ENCODE measurements around the gene ZBED5. TPM values are rescaled to one million over a fixed set of nuclear protein-coding genes. Genes with fewer than 3 reads are reported as not detected.

Gene ZBED5
- polyA plus RNA-seq, 4 donors: 11.9 to 54.2 (median 17.1) TPM

DNA sequence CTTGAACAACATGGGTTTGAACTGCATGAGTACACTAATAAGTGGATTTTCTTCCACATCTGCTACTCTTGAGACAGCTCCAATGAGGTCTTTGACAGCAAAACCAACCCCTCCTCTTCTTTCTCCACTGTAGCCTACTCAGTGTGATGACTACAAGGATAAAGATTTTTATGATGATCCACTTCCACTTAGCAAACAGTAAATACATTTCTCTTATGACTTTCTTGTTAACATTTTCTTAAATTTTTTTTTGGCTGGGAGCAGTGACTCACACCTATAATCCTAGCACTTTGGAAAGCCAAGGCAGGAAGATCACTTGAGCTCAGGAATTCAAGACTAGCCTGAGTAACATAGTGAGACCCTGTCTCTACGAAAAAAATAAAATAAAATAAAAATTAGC lies 39.3 kb downstream of the ZBED5 start:
- DNase-seq: no peak
- Histone ChIP-seq H3K9me3 (ENCODE audit: control insufficient read depth in 2 of 2, insufficient read depth in 1 of 2, low read depth in 1 of 2, low read length in 1 of 2) (no peaks in the 10 kb centered on the region), H3K27ac (ENCODE audit: low read depth in 1 of 3, low read length in 2 of 3) (no peak overlapping the region), H3K36me3 (ENCODE audit: control insufficient read depth in 3 of 3, insufficient read depth in 2 of 3, low read depth in 1 of 3, low read length in 3 of 3) (no peaks in the 10 kb centered on the region), H3K4me3 (ENCODE audit: low read depth in 1 of 3, low read length in 3 of 3) (no peak overlapping the region), H3K4me1 (ENCODE audit: control insufficient read depth in 3 of 3, insufficient read depth in 2 of 3, low read depth in 1 of 3, low read length in 2 of 3) (peaks cover 0 to 3% (median 0%) of the 10 kb centered on the region in 3 donors), H3K27me3 (ENCODE audit: control insufficient read depth in 3 of 3, insufficient read depth in 3 of 3, low read length in 3 of 3) (no peaks in the 10 kb centered on the region)
- 76 to 94% (median 86%) methylated on average over 1 of the region's 1 CpG for WGBS, 3 donors
- FAIRE-seq: no peak

DNA sequence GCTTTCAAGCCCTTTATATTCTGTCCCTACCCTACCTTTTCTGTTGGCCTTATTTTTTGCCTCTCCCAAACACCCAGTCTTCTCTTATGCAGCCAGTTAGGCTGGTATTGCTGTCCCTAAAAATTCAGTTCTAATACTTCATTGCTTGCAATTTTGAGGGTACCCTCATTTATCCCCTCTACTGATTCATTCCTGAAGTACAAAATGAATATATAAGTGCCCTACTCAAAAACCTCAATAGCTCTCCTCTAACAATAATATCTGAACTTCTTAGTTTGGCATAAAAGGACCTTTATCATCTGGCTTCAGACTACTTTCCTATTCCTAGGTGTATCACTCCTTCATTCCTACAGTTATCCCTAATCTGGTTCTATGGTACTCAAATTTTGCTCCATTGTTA lies 43.9 kb downstream of the ZBED5 start:
- H3K4me1 ChIP-seq (ENCODE audit: control insufficient read depth in 3 of 3, insufficient read depth in 2 of 3, low read depth in 1 of 3, low read length in 2 of 3): no peaks in the 10 kb centered on the region
- H3K27ac ChIP-seq (ENCODE audit: low read depth in 1 of 3, low read length in 2 of 3): no peak overlapping the region
- no peak overlapping the region for H3K4me3 ChIP-seq (ENCODE audit: low read depth in 1 of 3, low read length in 3 of 3)
- H3K9me3 ChIP-seq (ENCODE audit: control insufficient read depth in 2 of 2, insufficient read depth in 1 of 2, low read depth in 1 of 2, low read length in 1 of 2): no peaks in the 10 kb centered on the region
- no peak for DNase-seq
- no peaks in the 10 kb centered on the region for H3K36me3 ChIP-seq (ENCODE audit: control insufficient read depth in 3 of 3, insufficient read depth in 2 of 3, low read depth in 1 of 3, low read length in 3 of 3)
- no peaks in the 10 kb centered on the region for H3K27me3 ChIP-seq (ENCODE audit: control insufficient read depth in 3 of 3, insufficient read depth in 3 of 3, low read length in 3 of 3)
- no peak for FAIRE-seq

GRCh38 chr11:10809373-10810160 lies 48.3 kb downstream of the ZBED5 start:
- no peak for FAIRE-seq

GRCh38 chr11:10808553-10809372 lies 49.1 kb downstream of the ZBED5 start, which contains the start of gene EIF4G2:
Gene EIF4G2 (minus strand): TSS chr11:10808926.
- Histone ChIP-seq H3K27ac (ENCODE audit: low read depth in 1 of 3, low read length in 2 of 3) (peak within 1 kb of the TSS; percentile 96 to 99 (median 96)), H3K27me3 (ENCODE audit: control insufficient read depth in 3 of 3, insufficient read depth in 3 of 3, low read length in 3 of 3) (no peaks in the 10 kb centered on the region), H3K9me3 (ENCODE audit: control insufficient read depth in 2 of 2, insufficient read depth in 1 of 2, low read depth in 1 of 2, low read length in 1 of 2) (no peaks in the 10 kb centered on the region), H3K36me3 (ENCODE audit: control insufficient read depth in 3 of 3, insufficient read depth in 2 of 3, low read depth in 1 of 3, low read length in 3 of 3) (peaks cover 3 to 25% (median 18%) of the 10 kb centered on the region in 3 donors), H3K4me1 (ENCODE audit: control insufficient read depth in 3 of 3, insufficient read depth in 2 of 3, low read depth in 1 of 3, low read length in 2 of 3) (peaks cover 2 to 7% (median 3%) of the 10 kb centered on the region in 3 donors), H3K4me3 (ENCODE audit: low read depth in 1 of 3, low read length in 3 of 3) (peak within 1 kb of the TSS; percentile 85 to 94 (median 86))
- DNase-seq (peak; percentile 99 to 100), FAIRE-seq (no peak)
- WGBS, 3 donors: 0% methylated on average over 55 to 65 of the region's 65 CpGs

More at GRCh38 chr11:10809373-10810160, 48.3 kb downstream of the ZBED5 start:
- H3K4me3 ChIP-seq (ENCODE audit: low read depth in 1 of 3, low read length in 3 of 3): peak overlapping the region; percentile 59 to 86 (median 65)
- no peaks in the 10 kb centered on the region for H3K27me3 ChIP-seq (ENCODE audit: control insufficient read depth in 3 of 3, insufficient read depth in 3 of 3, low read length in 3 of 3)
- DNase-seq: no peak
- peaks cover 2 to 7% (median 3%) of the 10 kb centered on the region in 3 donors for H3K4me1 ChIP-seq (ENCODE audit: control insufficient read depth in 3 of 3, insufficient read depth in 2 of 3, low read depth in 1 of 3, low read length in 2 of 3)
- H3K36me3 ChIP-seq (ENCODE audit: control insufficient read depth in 3 of 3, insufficient read depth in 2 of 3, low read depth in 1 of 3, low read length in 3 of 3): peaks cover 0 to 22% (median 13%) of the 10 kb centered on the region in 3 donors
- WGBS, 3 donors: 1 to 2% (median 2%) methylated on average over 29 of the region's 29 CpGs
- peak overlapping the region; percentile 92 to 99 (median 94) for H3K27ac ChIP-seq (ENCODE audit: low read depth in 1 of 3, low read length in 2 of 3)
- no peaks in the 10 kb centered on the region for H3K9me3 ChIP-seq (ENCODE audit: control insufficient read depth in 2 of 2, insufficient read depth in 1 of 2, low read depth in 1 of 2, low read length in 1 of 2)

GRCh38 chr11:10808235-10808552 lies 49.7 kb downstream of the ZBED5 start:
- H3K27me3 ChIP-seq (ENCODE audit: control insufficient read depth in 3 of 3, insufficient read depth in 3 of 3, low read length in 3 of 3): no peaks in the 10 kb centered on the region
- peak overlapping the region; percentile 96 to 99 (median 96) for H3K27ac ChIP-seq (ENCODE audit: low read depth in 1 of 3, low read length in 2 of 3)
- 0 to 1% (median 0%) methylated on average over 35 to 36 of the region's 36 CpGs for WGBS, 3 donors
- no peaks in the 10 kb centered on the region for H3K9me3 ChIP-seq (ENCODE audit: control insufficient read depth in 2 of 2, insufficient read depth in 1 of 2, low read depth in 1 of 2, low read length in 1 of 2)
- H3K4me1 ChIP-seq (ENCODE audit: control insufficient read depth in 3 of 3, insufficient read depth in 2 of 3, low read depth in 1 of 3, low read length in 2 of 3): peaks cover 2 to 7% (median 3%) of the 10 kb centered on the region in 3 donors
- FAIRE-seq (no peak), DNase-seq (no peak)
- H3K36me3 ChIP-seq (ENCODE audit: control insufficient read depth in 3 of 3, insufficient read depth in 2 of 3, low read depth in 1 of 3, low read length in 3 of 3): peaks cover 3 to 25% (median 20%) of the 10 kb centered on the region in 3 donors
- peak overlapping the region; percentile 85 to 94 (median 86) for H3K4me3 ChIP-seq (ENCODE audit: low read depth in 1 of 3, low read length in 3 of 3)

DNA sequence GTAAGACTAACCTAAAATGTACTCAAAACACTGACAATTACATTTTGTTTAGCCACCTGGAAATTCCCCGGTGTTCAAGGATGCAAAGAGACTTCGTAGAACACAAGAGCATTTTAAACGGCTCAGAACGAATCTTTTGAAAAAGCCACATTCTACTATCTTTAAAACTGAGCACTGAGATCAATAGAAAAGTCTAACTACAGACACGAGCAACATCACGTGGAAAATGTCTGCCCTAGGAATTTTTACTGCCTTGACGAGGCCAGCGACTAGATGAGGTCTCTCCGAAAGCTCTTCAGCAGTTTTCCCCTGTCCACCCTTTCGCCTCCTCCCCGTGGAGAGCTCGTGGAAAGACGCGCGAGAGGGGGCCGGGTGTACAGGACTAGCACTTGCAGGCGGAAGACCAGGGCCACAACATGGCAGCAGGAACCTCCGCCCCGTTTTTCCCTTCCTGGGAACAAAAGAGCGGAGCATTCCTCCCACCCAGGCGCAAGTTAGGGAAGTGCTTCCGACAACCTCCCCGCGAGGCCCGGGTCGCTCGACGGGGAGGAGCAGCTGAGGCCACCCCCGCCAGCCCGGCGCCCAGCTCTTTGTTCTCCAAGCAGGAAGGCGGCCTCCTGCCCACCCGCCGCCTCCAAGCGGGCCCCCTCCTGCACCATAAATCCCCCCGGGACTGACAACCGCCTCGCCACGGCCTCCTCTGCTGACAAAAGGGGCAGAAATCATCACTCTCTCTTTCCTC lies 50.2 kb downstream of the ZBED5 start:
- H3K9me3 ChIP-seq (ENCODE audit: control insufficient read depth in 2 of 2, insufficient read depth in 1 of 2, low read depth in 1 of 2, low read length in 1 of 2): no peaks in the 10 kb centered on the region
- no peaks in the 10 kb centered on the region for H3K27me3 ChIP-seq (ENCODE audit: control insufficient read depth in 3 of 3, insufficient read depth in 3 of 3, low read length in 3 of 3)
- peak overlapping the region; percentile 85 to 94 (median 86) for H3K4me3 ChIP-seq (ENCODE audit: low read depth in 1 of 3, low read length in 3 of 3)
- WGBS, 3 donors: 1% methylated on average over 33 to 39 of the region's 39 CpGs
- DNase-seq (peak; percentile 54 to 81), FAIRE-seq (no peak)
- H3K4me1 ChIP-seq (ENCODE audit: control insufficient read depth in 3 of 3, insufficient read depth in 2 of 3, low read depth in 1 of 3, low read length in 2 of 3): peaks cover 2 to 7% (median 3%) of the 10 kb centered on the region in 3 donors
- H3K27ac ChIP-seq (ENCODE audit: low read depth in 1 of 3, low read length in 2 of 3): peak overlapping the region; percentile 96 to 99 (median 96)
- H3K36me3 ChIP-seq (ENCODE audit: control insufficient read depth in 3 of 3, insufficient read depth in 2 of 3, low read depth in 1 of 3, low read length in 3 of 3): peaks cover 8 to 28% (median 23%) of the 10 kb centered on the region in 3 donors

DNA sequence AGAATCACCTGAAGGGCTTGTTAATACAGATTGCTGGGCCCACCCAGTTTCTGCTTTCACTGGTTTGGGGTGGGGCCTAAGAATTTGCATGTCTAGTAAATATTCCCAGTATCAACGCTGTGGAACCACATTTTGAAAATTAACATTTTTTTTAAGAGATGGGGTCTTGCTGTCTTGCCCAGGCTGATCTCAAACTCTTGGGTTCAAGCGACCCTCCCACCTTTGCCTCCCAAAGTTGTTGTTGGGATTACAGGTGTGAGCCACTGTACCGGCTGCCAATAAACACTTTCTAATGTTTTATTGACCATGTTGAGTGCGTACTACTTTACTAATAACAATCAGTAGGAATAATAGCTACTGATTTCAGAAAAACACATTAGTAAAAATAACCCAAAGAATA lies 51.6 kb downstream of the ZBED5 start:
- H3K27ac ChIP-seq (ENCODE audit: low read depth in 1 of 3, low read length in 2 of 3): no peak overlapping the region
- H3K27me3 ChIP-seq (ENCODE audit: control insufficient read depth in 3 of 3, insufficient read depth in 3 of 3, low read length in 3 of 3): no peaks in the 10 kb centered on the region
- no peak for FAIRE-seq
- H3K9me3 ChIP-seq (ENCODE audit: control insufficient read depth in 2 of 2, insufficient read depth in 1 of 2, low read depth in 1 of 2, low read length in 1 of 2): no peaks in the 10 kb centered on the region
- DNase-seq: no peak
- WGBS, 3 donors: 31 to 60% (median 44%) methylated on average over 4 of the region's 4 CpGs
- no peak overlapping the region for H3K4me3 ChIP-seq (ENCODE audit: low read depth in 1 of 3, low read length in 3 of 3)
- H3K36me3 ChIP-seq (ENCODE audit: control insufficient read depth in 3 of 3, insufficient read depth in 2 of 3, low read depth in 1 of 3, low read length in 3 of 3): peaks cover 13 to 36% (median 31%) of the 10 kb centered on the region in 3 donors
- peaks cover 2 to 7% (median 3%) of the 10 kb centered on the region in 3 donors for H3K4me1 ChIP-seq (ENCODE audit: control insufficient read depth in 3 of 3, insufficient read depth in 2 of 3, low read depth in 1 of 3, low read length in 2 of 3)

DNA sequence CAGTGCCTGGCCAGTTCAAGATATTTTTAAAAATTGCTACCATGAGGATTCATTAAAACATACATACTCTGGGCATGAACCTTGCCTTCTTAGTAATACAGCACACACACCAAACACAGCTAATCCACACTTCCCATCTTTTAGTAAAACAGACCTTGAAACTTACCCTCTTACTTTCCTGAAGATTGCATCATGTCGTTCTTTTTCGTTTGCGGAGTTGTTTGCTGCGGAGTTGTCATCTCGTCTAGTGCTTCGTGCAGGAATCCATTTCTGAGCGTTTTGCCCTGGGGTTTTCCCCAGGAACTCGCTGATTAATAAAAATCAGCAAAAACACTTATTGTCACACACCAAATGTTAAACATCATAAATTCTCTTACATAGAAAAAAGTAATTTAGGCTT lies 52.1 kb downstream of the ZBED5 start:
- WGBS, 3 donors: 48 to 68% (median 51%) methylated on average over 8 of the region's 8 CpGs
- no peak overlapping the region for H3K4me3 ChIP-seq (ENCODE audit: low read depth in 1 of 3, low read length in 3 of 3)
- no peak for FAIRE-seq

More for the DNA sequence above, 52.1 kb downstream of the ZBED5 start:
- H3K9me3 ChIP-seq (ENCODE audit: control insufficient read depth in 2 of 2, insufficient read depth in 1 of 2, low read depth in 1 of 2, low read length in 1 of 2): no peaks in the 10 kb centered on the region
- H3K27me3 ChIP-seq (ENCODE audit: control insufficient read depth in 3 of 3, insufficient read depth in 3 of 3, low read length in 3 of 3): no peaks in the 10 kb centered on the region
- no peak for DNase-seq
- H3K4me1 ChIP-seq (ENCODE audit: control insufficient read depth in 3 of 3, insufficient read depth in 2 of 3, low read depth in 1 of 3, low read length in 2 of 3): peaks cover 2 to 7% (median 3%) of the 10 kb centered on the region in 3 donors
- H3K36me3 ChIP-seq (ENCODE audit: control insufficient read depth in 3 of 3, insufficient read depth in 2 of 3, low read depth in 1 of 3, low read length in 3 of 3): peaks cover 14 to 36% (median 31%) of the 10 kb centered on the region in 3 donors
- H3K27ac ChIP-seq (ENCODE audit: low read depth in 1 of 3, low read length in 2 of 3): no peak overlapping the region

Measured in small intestine (tissue), 7 donors.